HFF-Myc (cell line): ENCODE results near the gene CLNK.

Experiments
- DNase-seq: peaks from one replicate; pipeline ENCODE4 v3.0.0-alpha.2; 2011; ENCODE audit warnings: low read depth; ENCODE audit errors: extremely low read depth
- H3K4me3 ChIP-seq: replicated peaks from 2 replicates; pipeline ENCODE4 v1.5.1; 2011; ENCODE audit warnings: low read depth, mild to moderate bottlenecking, control low read depth, low read length
- TF ChIP-seq, protein P1 (sequence below): IDR thresholded peaks from 2 replicates; pipeline ENCODE4 v1.5.1; 2012; ENCODE audit warnings: mild to moderate bottlenecking, low read depth, low read length, control low read depth; ENCODE audit errors: missing control alignments

Gene CLNK

DNA sequence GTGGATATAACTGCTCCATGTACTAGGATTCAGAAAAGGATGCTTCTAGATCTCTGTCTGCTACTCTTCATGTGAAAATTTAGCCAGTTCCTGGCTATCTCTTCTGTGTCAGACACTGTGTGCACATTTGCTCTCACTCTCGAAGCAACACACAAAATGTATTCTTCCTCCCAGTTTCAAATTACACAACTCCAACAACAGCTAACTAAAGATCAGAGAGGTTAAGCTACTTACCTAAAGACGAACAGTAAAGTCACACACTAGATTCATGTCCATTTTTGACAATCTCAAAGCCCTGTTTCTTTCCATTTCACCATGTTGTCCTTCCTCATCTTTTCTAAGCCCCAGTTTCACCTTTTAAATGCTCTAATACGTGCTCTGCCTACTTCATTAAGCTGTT lies 2.2 kb downstream of the CLNK start:
- TF ChIP-seq, protein P1, sequence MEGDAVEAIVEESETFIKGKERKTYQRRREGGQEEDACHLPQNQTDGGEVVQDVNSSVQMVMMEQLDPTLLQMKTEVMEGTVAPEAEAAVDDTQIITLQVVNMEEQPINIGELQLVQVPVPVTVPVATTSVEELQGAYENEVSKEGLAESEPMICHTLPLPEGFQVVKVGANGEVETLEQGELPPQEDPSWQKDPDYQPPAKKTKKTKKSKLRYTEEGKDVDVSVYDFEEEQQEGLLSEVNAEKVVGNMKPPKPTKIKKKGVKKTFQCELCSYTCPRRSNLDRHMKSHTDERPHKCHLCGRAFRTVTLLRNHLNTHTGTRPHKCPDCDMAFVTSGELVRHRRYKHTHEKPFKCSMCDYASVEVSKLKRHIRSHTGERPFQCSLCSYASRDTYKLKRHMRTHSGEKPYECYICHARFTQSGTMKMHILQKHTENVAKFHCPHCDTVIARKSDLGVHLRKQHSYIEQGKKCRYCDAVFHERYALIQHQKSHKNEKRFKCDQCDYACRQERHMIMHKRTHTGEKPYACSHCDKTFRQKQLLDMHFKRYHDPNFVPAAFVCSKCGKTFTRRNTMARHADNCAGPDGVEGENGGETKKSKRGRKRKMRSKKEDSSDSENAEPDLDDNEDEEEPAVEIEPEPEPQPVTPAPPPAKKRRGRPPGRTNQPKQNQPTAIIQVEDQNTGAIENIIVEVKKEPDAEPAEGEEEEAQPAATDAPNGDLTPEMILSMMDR = no peak
- DNase-seq = no peak

GRCh38 chr4:10677796-10678497 lies 6.6 kb downstream of the CLNK start:
- H3K4me3 ChIP-seq = no peak overlapping the region
- DNase-seq = no peak
- TF ChIP-seq, protein P1 = no peak

More for the DNA sequence above, 2.2 kb downstream of the CLNK start:
- H3K4me3 ChIP-seq = no peak overlapping the region

- TF ChIP-seq, protein P1 = no peak
- no peak overlapping the region for H3K4me3 ChIP-seq
- no peak for DNase-seq
These were observed 10.7 kb downstream of the CLNK start for GRCh38 chr4:10673817-10674369.

DNA sequence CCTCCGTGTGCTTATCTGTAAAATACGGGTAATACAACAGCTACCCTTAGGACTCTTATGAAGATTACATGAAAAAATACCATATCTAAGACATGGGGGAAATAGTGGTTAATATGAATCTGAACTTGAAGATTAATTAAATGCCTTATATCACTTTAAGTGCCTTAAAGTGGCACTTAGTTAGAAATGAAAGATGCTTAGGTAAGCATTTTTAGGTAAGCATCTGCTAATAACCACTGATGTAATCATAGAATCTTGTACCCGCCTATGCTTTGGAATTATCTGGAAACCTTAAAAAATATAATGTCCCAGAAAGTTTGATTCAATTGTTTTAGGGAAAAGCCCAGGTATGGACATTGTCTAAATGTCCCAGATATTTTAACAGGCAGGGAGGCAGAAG lies 12.2 kb downstream of the CLNK start:
- DNase-seq = no peak
- TF ChIP-seq, protein P1 = no peak

DNA sequence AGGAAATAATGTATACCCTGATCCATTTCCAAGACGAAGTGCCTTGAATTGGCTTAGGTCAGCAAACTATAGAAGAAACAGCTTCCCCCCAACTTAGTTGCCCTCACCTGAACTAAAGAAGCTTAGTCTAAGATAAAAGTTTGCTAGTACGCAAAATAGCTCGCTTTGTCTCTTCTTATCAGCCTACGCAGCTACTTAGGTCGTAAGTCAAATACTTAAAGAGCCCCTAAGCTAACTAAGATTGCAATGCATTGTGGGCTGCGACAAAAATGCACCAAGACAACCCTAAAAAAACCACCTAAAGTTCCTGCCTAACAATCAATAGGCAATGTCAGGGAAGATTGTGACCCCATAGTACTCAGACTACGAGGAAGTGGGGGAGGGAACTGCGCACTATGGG lies 12.8 kb downstream of the CLNK start:
- TF ChIP-seq, protein P1 = no peak
- H3K4me3 ChIP-seq = no peak overlapping the region
- DNase-seq = no peak

More for the DNA sequence above, 12.2 kb downstream of the CLNK start:
- H3K4me3 ChIP-seq = no peak overlapping the region

GRCh38 chr4:10671366-10671765 lies 13.2 kb downstream of the CLNK start:
- no peak for DNase-seq
- H3K4me3 ChIP-seq = no peak overlapping the region
- TF ChIP-seq, protein P1 = no peak

GRCh38 chr4:10670321-10670720 lies 14.2 kb downstream of the CLNK start:
- TF ChIP-seq, protein P1 = no peak
- DNase-seq = no peak
- no peak overlapping the region for H3K4me3 ChIP-seq
